GM18498 (cell line): Measurements from ENCODE around the gene RADIL.

Experiments
- ATAC-seq: cut with Tn5 transposase; IDR thresholded peaks from one replicate; pipeline ENCODE4 v1.9.1; 2021; ENCODE audit warnings: mild to moderate bottlenecking, moderate library complexity; ENCODE audit not compliant: unreplicated experiment

RADIL gene

GRCh38 chr7:4832711-4833110 lies 50.8 kb downstream of the RADIL start:
- ATAC-seq = no peak

- ATAC-seq = no peak
Observed at GRCh38 chr7:4831723-4832495, 51.6 kb downstream of the RADIL start.

GRCh38 chr7:4830176-4830575 lies 53.3 kb downstream of the RADIL start:
- ATAC-seq = no peak

GRCh38 chr7:4828720-4829383 lies 54.7 kb downstream of the RADIL start:
- no peak for ATAC-seq

- ATAC-seq = no peak
Observed at GRCh38 chr7:4825081-4825480, 58.4 kb downstream of the RADIL start.

GRCh38 chr7:4824120-4824775 lies 59.3 kb downstream of the RADIL start:
- no peak for ATAC-seq

- no peak for ATAC-seq
Observed at GRCh38 chr7:4823441-4824119, 59.9 kb downstream of the RADIL start.

GRCh38 chr7:4822677-4823076 lies 60.8 kb downstream of the RADIL start:
- no peak for ATAC-seq

GRCh38 chr7:4820967-4821471 lies 62.5 kb downstream of the RADIL start:
- no peak for ATAC-seq

- ATAC-seq = no peak
Observed at GRCh38 chr7:4820405-4820966, 63.0 kb downstream of the RADIL start.

GRCh38 chr7:4819560-4820404 lies 63.7 kb downstream of the RADIL start:
- ATAC-seq = no peak

GRCh38 chr7:4818000-4818794 lies 65.3 kb downstream of the RADIL start:
- no peak for ATAC-seq

GRCh38 chr7:4817178-4817901 lies 66.2 kb downstream of the RADIL start:
- no peak for ATAC-seq

- ATAC-seq = no peak
Observed at GRCh38 chr7:4816419-4817080, 67.0 kb downstream of the RADIL start.

- ATAC-seq = no peak
Observed at GRCh38 chr7:4815609-4816418, 67.7 kb downstream of the RADIL start.

GRCh38 chr7:4815121-4815520 lies 68.4 kb downstream of the RADIL start:
- no peak for ATAC-seq

- ATAC-seq = no peak
Observed at GRCh38 chr7:4814433-4814832, 69.1 kb downstream of the RADIL start.
